ENCODE measurements around the gene LIPC.

DNA sequence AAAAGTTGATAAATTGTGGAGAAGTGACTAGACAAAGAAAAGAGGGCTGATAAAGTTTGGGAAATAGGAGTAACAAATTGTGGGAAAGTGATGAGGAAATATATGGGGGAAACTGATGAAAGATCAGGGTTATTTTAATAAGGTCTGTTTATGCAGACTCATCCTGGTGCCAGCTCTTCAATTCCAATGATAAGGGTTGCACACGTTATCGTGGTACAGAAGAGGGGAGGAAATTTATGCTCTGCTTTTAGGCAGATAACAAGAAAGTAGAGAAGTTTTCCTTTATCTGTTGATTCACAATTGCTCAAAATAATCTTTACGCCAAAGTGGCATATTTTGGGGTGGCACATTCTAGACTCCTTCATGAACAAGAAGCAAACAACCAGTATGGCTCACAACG is 32.1 kb upstream of the LIPC start:
- TF ChIP-seq RFX5 (IDR thresholded peaks at IDR 0.05): no peak
- TF ChIP-seq, protein P1, sequence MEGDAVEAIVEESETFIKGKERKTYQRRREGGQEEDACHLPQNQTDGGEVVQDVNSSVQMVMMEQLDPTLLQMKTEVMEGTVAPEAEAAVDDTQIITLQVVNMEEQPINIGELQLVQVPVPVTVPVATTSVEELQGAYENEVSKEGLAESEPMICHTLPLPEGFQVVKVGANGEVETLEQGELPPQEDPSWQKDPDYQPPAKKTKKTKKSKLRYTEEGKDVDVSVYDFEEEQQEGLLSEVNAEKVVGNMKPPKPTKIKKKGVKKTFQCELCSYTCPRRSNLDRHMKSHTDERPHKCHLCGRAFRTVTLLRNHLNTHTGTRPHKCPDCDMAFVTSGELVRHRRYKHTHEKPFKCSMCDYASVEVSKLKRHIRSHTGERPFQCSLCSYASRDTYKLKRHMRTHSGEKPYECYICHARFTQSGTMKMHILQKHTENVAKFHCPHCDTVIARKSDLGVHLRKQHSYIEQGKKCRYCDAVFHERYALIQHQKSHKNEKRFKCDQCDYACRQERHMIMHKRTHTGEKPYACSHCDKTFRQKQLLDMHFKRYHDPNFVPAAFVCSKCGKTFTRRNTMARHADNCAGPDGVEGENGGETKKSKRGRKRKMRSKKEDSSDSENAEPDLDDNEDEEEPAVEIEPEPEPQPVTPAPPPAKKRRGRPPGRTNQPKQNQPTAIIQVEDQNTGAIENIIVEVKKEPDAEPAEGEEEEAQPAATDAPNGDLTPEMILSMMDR (IDR thresholded peaks at IDR 0.05): no peak
- no peak for TF ChIP-seq CEBPB (IDR thresholded peaks at IDR 0.05)
- TF ChIP-seq SMC3 (IDR thresholded peaks at IDR 0.05): no peak
- TF ChIP-seq, protein P2, sequence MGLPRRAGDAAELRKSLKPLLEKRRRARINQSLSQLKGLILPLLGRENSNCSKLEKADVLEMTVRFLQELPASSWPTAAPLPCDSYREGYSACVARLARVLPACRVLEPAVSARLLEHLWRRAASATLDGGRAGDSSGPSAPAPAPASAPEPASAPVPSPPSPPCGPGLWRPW (IDR thresholded peaks at IDR 0.05): no peak
- no peak for TF ChIP-seq HDAC2 (IDR thresholded peaks at IDR 0.05)
- no peak for TF ChIP-seq POLR2A (IDR thresholded peaks at IDR 0.05; ENCODE audit: low read length)
- TF ChIP-seq RCOR1 (IDR thresholded peaks at IDR 0.05; ENCODE audit: low read depth, low read length): no peak
- TF ChIP-seq, protein P3, sequence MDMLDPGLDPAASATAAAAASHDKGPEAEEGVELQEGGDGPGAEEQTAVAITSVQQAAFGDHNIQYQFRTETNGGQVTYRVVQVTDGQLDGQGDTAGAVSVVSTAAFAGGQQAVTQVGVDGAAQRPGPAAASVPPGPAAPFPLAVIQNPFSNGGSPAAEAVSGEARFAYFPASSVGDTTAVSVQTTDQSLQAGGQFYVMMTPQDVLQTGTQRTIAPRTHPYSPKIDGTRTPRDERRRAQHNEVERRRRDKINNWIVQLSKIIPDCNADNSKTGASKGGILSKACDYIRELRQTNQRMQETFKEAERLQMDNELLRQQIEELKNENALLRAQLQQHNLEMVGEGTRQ (IDR thresholded peaks at IDR 0.05): no peak
- TF ChIP-seq, protein P4, sequence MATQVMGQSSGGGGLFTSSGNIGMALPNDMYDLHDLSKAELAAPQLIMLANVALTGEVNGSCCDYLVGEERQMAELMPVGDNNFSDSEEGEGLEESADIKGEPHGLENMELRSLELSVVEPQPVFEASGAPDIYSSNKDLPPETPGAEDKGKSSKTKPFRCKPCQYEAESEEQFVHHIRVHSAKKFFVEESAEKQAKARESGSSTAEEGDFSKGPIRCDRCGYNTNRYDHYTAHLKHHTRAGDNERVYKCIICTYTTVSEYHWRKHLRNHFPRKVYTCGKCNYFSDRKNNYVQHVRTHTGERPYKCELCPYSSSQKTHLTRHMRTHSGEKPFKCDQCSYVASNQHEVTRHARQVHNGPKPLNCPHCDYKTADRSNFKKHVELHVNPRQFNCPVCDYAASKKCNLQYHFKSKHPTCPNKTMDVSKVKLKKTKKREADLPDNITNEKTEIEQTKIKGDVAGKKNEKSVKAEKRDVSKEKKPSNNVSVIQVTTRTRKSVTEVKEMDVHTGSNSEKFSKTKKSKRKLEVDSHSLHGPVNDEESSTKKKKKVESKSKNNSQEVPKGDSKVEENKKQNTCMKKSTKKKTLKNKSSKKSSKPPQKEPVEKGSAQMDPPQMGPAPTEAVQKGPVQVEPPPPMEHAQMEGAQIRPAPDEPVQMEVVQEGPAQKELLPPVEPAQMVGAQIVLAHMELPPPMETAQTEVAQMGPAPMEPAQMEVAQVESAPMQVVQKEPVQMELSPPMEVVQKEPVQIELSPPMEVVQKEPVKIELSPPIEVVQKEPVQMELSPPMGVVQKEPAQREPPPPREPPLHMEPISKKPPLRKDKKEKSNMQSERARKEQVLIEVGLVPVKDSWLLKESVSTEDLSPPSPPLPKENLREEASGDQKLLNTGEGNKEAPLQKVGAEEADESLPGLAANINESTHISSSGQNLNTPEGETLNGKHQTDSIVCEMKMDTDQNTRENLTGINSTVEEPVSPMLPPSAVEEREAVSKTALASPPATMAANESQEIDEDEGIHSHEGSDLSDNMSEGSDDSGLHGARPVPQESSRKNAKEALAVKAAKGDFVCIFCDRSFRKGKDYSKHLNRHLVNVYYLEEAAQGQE (IDR thresholded peaks at IDR 0.05): no peak
